ENCODE measurements around the gene FMNL2.

- TF ChIP-seq CTCF (conservative IDR thresholded peaks at IDR 0.05): no peak
- no peak for TF ChIP-seq EZH2 (IDR thresholded peaks at IDR 0.05; ENCODE audit: low read depth)
Observed at GRCh38 chr2:152525277-152525838, 190.4 kb downstream of the FMNL2 start.

Data from PC-9 (cell line).